Stomach (tissue), 9 donors: ENCODE data around the gene FUZ. TPM values are rescaled to one million over a fixed set of nuclear protein-coding genes. Genes with fewer than 3 reads are reported as not detected.

Experiments used
- DNase-seq, 2 donors: peaks; one replicate each; pipeline versions ENCODE4 v3.0.0 to v3.0.0-alpha.2; 2013 to 2019
- H3K27ac ChIP-seq, 5 donors: fragments of 200-600 bp in 4 of 5; sonication (generic) in 4 of 5; one replicate each; pipeline ENCODE4 v1.5.1; 2013 to 2019; ENCODE audit warnings: mild to moderate bottlenecking in 1 of 5, moderate library complexity in 1 of 5
- H3K27me3 ChIP-seq, 3 donors: fragments of 200-600 bp; sonication (generic); one replicate each; pipeline ENCODE4 v1.5.1; 2017 to 2019; ENCODE audit warnings: mixed run types in 1 of 3
- H3K36me3 ChIP-seq, 4 donors: fragments of 200-600 bp; sonication (generic); 1 replicate in 3 of 4; 2 replicates in 1 of 4; pipeline ENCODE4 v1.5.1; 2016 to 2019
- H3K4me1 ChIP-seq, 4 donors: fragments of 200-600 bp; sonication (generic); one replicate each; pipeline ENCODE4 v1.5.1; 2016 to 2019
- H3K4me3 ChIP-seq, 4 donors: fragments of 200-600 bp; sonication (generic) in 3 of 4; one replicate each; pipeline ENCODE4 v1.5.1; 2016 to 2019; ENCODE audit warnings: mild to moderate bottlenecking in 1 of 4
- H3K9me3 ChIP-seq, 4 donors: fragments of 200-600 bp; sonication (generic); one replicate each; pipeline ENCODE4 v1.5.1; 2016 to 2019
- CTCF ChIP-seq, 7 experiments: fragments of 450-650 bp in 4 of 7; fragments of 200-600 bp in 3 of 7; sonication (generic) in 3 of 7; IDR thresholded peaks; one replicate each; pipeline ENCODE4 v1.5.1; 2016 to 2019; ENCODE audit warnings: antibody characterized with exemption in 7 of 7, control low read depth in 2 of 7, mild to moderate bottlenecking in 1 of 7
- EP300 ChIP-seq: sonication (generic); formaldehyde crosslinking; IDR thresholded peaks from one replicate; pipeline ENCODE4 v1.6.1; 2017; ENCODE audit warnings: antibody characterized with exemption
- POLR2A ChIP-seq, 4 donors: fragments of 450-650 bp; IDR thresholded peaks; one replicate each; pipeline ENCODE4 v1.6.1; 2016; ENCODE audit warnings: antibody characterized with exemption in 4 of 4, control low read depth in 2 of 4, mild to moderate bottlenecking in 1 of 4, moderate library complexity in 1 of 4
- POLR2AphosphoS5 ChIP-seq, 3 donors: sonication (generic); formaldehyde crosslinking; IDR thresholded peaks; one replicate each; pipeline ENCODE4 v1.6.1; 2016; ENCODE audit warnings: antibody characterized with exemption in 3 of 3
- WGBS, 5 donors: extraction: QIAGEN DNeasy Blood & Tissue Kit in 3 of 5; methylation state at CpG; one replicate each; pipeline versions ENCODE4 v1.1.5 to v1.1.7; 2013 to 2018; 5-methylcytosine and 5-hydroxymethylcytosine counted together
- intact Hi-C: fragments of 100-400 bp; cut with DNase I; formaldehyde crosslinking; loops from one replicate; pipeline ENCODE4 v1.15.1; 2023; ENCODE audit warnings: low total_unique reads
- polyA plus RNA-seq, 3 donors: library from polyadenylated mRNA; stranded (reverse); fragments of 200-250 nt; gene quantifications; one replicate each; pipeline ENCODE4 v1.2.3, GENCODE V29; 2013
- total RNA-seq, 5 donors: library from RNA; depleted of rRNA; stranded (reverse); fragments of >200 nt; gene quantifications; one replicate each; pipeline versions ENCODE4 v1.1.0 to v1.2.3, GENCODE V29; 2014 to 2016
- donor health status: healthy with polysubstance abuse.
- donor health status: Bipolar disorder and iron deficiency.
- donor health status: healthy.

The FUZ gene
- total and polyA plus RNA-seq, 8 donors = 1.2 to 37.4 (median 15.5) TPM

GRCh38 chr19:49836176-49837008 is 23.3 kb upstream of the FUZ start:
- peaks cover 0 to 14% (median 0%) of the 10 kb centered on the region in 4 donors for H3K4me1 ChIP-seq
- intact Hi-C loops = no loop called here
- H3K4me3 ChIP-seq = no peak overlapping the region
- peaks cover 72 to 98% (median 93%) of the 10 kb centered on the region in 4 donors for H3K36me3 ChIP-seq
- H3K27ac ChIP-seq = no peak overlapping the region
- no peak for DNase-seq
- H3K27me3 ChIP-seq = no peaks in the 10 kb centered on the region
- 93 to 97% (median 96%) methylated on average over 16 to 20 of the region's 20 CpGs for WGBS, 5 donors
- no peaks in the 10 kb centered on the region for H3K9me3 ChIP-seq
- TF ChIP-seq POLR2A (IDR thresholded peaks at IDR 0.05) = no peak
- TF ChIP-seq POLR2AphosphoS5 (IDR thresholded peaks at IDR 0.05) = no peak
- TF ChIP-seq EP300 = no peak
- TF ChIP-seq CTCF (IDR thresholded peaks at IDR 0.05) = no peak

- H3K27ac ChIP-seq = no peak overlapping the region
- TF ChIP-seq CTCF (IDR thresholded peaks at IDR 0.05) (no peak), POLR2A (IDR thresholded peaks at IDR 0.05) (no peak), EP300 (no peak), POLR2AphosphoS5 (IDR thresholded peaks at IDR 0.05) (no peak)
- intact Hi-C loops = no loop called here
- H3K9me3 ChIP-seq = no peaks in the 10 kb centered on the region
- DNase-seq = no peak
- WGBS, 5 donors = 93 to 99% (median 96%) methylated on average over 6 to 12 of the region's 12 CpGs
- H3K36me3 ChIP-seq = peaks cover 81 to 100% (median 95%) of the 10 kb centered on the region in 4 donors
- H3K4me1 ChIP-seq = peaks cover 0 to 14% (median 0%) of the 10 kb centered on the region in 4 donors
- no peaks in the 10 kb centered on the region for H3K27me3 ChIP-seq
- H3K4me3 ChIP-seq = no peak overlapping the region
Observed at GRCh38 chr19:49835562-49835961, 22.5 kb upstream of the FUZ start.

- Histone ChIP-seq H3K36me3 (peaks cover 96 to 100% (median 100%) of the 10 kb centered on the region in 4 donors), H3K4me1 (peaks cover 0 to 14% (median 0%) of the 10 kb centered on the region in 4 donors), H3K4me3 (no peak overlapping the region), H3K9me3 (no peaks in the 10 kb centered on the region), H3K27me3 (no peaks in the 10 kb centered on the region), H3K27ac (no peak overlapping the region)
- 87 to 97% (median 92%) methylated on average over 5 to 7 of the region's 7 CpGs for WGBS, 5 donors
- DNase-seq = no peak
- intact Hi-C loops = no loop called here
- TF ChIP-seq CTCF (IDR thresholded peaks at IDR 0.05) = no peak
- TF ChIP-seq EP300 = no peak
- no peak for TF ChIP-seq POLR2AphosphoS5 (IDR thresholded peaks at IDR 0.05)
- TF ChIP-seq POLR2A (IDR thresholded peaks at IDR 0.05) = no peak
Observed at GRCh38 chr19:49833599-49833998, 20.5 kb upstream of the FUZ start.

GRCh38 chr19:49832556-49832955 is 19.5 kb upstream of the FUZ start:
- Histone ChIP-seq H3K27me3 (no peaks in the 10 kb centered on the region), H3K4me1 (peaks cover 0 to 14% (median 0%) of the 10 kb centered on the region in 4 donors), H3K36me3 (peaks cover 89 to 100% (median 100%) of the 10 kb centered on the region in 4 donors), H3K27ac (peak overlapping the region in 1 of 5 donors; percentile 8), H3K4me3 (no peak overlapping the region), H3K9me3 (no peaks in the 10 kb centered on the region)
- WGBS, 5 donors = 75 to 79% (median 75%) methylated on average over 9 of the region's 9 CpGs
- TF ChIP-seq POLR2A (IDR thresholded peaks at IDR 0.05) (no peak), CTCF (IDR thresholded peaks at IDR 0.05) (no peak), EP300 (no peak), POLR2AphosphoS5 (IDR thresholded peaks at IDR 0.05) (no peak)
- intact Hi-C loops = no loop called here
- DNase-seq = no peak
